Stimulated activated CD8-positive, alpha-beta memory T cell treated with anti-CD3 and anti-CD28 coated beads, Interleukin-4, amount 100 ng/mL, for 48 hours (primary cell): ENCODE results near the gene NPIPB8.
"Not testable (repeated sequence)": the region's sequence is repeated elsewhere in the genome, so short reads cannot be mapped to it uniquely, and the experiment has no call there.

Experiments
- DNase-seq: peaks from one replicate; pipeline ENCODE4 v3.0.0-alpha.2; 2020

Gene NPIPB8

DNA sequence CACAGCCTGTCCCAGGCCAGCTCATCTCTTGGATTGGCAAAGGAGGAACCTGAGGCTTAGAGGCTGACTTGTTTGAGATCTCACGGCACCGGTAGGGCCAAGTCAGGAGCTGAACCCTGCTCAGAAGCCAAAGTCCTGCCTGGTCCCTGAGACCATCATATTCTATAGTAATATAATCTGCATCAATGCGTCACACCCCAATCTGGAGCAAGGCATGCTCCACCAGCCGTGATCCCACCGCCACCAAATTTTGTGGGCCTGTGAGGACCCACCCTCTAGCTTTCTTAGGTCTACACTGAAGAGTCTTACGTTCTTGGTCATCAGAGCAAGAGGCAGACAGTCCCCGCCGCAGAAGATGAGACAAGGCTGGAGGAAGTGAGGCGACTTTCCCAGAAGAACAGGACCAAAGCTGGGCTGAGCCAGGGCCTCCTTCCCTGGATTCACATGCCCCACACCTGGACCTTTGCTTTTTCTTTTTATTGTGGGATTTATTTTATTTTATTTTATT is 30.7 kb upstream of the NPIPB8 start:
- DNase-seq: no peak

DNA sequence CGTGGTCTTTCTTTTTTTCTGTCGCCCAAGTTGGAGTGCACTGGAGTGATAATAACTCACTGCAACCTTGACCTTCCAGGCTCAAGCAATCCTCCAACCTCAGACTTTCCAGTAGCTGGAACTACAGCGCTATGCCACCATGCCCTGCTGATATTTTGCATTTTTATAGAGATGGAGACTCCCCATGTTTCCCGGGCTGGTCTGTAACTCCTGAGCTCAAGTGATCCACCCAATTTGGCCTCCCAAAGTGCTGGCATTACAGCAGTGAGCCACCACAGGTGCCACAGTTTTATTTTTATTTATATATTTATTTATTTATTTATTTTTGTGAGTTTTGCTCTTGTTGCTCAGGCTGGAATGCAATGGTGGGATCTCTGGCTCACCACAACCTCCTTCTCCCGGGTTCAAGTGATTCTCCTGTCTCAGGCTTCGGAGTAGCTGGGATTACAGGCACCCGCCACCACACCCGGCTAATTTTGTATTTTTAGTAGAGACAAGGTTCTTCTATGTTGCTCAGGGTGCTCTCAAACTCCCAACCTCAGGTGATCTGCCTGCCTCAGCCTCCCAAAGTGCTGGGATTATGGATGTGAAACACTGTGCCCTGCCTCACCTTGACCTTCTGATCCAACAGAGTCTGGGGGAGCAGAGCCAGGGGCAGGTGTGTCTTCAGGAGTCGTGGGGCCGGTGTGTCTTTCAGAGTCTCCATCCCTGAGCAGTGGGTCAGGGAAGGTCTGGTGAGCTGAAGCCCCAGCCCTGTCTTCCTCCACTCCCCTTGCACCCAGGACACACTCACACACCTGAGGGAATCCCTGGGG is 30.0 kb upstream of the NPIPB8 start:
- not testable (repeated sequence) for DNase-seq

DNA sequence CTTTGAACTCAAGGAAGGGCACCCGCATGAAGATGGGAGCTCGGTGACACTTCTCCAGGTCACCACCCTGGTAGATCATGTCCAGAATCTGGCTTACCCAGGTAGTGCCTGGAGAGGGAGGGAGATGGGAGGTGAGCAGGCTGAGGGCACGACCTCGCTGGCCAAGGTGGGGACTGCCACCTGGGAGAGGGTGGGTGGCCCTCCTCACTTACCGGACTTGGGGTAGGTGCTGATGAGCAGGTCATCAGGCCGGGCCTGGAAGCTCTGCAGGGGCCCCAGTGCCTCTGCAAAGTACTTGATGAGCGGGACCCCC is 29.4 kb upstream of the NPIPB8 start:
- DNase-seq: not testable (repeated sequence)

DNA sequence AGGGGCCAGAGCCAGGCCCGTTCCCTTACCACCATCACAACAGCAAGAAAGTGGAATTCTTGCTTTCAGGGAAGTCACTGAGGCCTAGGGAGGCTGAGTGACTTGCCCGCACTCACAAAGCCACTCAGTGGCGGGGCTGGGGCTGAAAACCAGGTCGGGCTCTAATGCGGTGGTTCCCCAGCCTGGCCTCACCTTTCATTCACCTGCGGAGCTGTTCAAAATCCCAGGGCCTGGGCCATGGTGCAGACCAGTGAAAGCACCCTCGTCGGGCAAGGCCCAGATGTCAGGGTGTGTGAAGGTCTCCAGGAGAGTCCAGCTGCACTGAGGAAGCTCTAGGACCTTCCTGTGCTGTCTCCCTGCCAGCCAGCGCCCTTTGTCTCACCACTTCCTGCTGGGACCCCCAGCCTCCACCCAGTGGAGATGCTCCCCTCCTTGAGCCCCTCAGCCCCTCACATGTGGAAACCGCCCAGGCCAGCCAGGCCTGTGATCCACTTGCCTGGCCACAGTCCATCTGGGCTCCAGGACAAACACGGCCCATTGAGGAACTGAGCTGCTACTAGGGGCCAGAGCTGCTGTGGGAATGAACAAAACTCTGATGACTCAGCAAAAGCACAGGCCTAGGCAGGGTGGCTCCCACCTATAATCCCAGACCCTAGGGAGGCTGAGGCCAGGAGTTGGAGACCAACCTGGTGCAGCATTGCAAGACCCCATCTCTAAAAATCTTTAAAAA is 28.8 kb upstream of the NPIPB8 start:
- not testable (repeated sequence) for DNase-seq

DNA sequence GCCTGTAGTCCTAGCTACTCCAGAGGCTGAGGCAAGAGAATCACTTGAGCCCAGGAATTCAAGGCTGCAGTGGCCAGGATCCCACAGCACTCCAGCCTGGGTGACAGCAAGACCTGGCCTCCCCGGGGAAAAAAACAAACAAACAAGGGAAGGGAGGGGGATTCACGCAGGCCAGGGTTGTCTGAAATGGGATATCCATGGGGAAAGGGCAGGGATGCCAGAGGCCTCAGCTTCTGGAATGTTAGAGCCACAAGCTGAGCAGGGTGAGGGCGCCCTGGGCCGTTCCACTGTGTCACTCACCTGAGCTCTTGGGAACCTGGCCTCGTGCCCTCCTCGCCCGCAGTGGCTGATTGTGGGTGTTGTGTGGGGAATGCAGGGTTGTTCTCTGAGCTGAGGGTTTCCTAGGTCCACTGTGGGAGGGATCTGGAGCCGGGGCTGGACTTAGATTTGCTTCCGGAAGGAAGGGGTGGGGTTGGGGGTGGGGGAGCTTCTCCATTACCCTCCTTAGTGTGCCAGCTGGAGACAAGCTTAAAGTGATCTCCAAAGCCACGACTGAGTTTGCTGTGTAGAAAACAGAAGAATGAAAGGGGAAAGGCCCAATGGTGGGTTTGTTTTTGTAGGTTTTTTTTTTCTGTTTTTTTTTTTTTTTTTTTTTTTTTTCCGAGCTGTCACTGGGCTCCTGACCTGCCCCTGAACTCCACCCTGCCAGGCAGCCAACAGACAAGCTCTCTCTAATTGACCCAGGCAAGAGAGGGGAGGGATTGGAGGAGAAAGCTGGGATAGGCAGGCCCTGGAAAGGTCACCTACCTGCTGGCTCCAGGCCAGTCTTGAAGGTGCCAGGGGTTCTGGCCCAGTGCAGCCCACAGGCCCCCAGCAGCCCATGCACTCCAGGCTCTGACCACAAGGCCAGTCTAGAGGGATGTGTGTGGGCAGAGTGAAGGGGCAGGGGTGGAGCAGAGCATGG is 28.0 kb upstream of the NPIPB8 start, which contains the start of gene SULT1A1:
TSS of gene SULT1A1 (minus strand) at position 414 of the 964 bp plus-strand sequence. CDS start 1,189 bp downstream, outside the sequence.
- no peak for DNase-seq

DNA sequence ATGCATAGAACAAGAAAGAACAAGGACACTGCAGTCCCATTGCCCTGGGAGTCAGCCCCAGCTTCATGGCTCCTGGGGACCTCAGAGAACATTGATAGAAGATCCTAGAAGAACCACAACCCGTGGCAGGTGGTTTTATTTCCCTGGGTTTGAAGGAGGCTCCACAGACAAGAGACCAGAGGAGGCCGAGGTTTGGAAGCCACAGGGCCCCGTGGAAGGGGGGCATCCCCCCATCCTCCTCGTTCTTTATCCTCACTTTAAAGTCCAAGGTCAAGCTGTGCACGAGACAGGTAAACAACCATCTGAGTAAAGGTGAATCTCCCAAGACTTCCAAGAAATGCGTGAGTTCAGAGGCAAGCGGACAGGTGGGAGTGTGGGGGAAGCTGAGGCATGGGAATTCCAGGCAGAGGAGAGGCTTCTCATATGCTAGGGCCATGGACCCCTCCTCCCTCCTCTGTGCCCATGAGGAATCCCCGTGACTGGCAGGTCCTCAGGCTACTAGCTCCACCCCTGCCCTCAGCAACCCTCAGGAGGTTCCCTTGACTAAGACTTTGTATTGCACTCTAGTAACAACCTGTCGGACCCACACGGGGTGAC is 27.2 kb upstream of the NPIPB8 start:
- DNase-seq: no peak

DNA sequence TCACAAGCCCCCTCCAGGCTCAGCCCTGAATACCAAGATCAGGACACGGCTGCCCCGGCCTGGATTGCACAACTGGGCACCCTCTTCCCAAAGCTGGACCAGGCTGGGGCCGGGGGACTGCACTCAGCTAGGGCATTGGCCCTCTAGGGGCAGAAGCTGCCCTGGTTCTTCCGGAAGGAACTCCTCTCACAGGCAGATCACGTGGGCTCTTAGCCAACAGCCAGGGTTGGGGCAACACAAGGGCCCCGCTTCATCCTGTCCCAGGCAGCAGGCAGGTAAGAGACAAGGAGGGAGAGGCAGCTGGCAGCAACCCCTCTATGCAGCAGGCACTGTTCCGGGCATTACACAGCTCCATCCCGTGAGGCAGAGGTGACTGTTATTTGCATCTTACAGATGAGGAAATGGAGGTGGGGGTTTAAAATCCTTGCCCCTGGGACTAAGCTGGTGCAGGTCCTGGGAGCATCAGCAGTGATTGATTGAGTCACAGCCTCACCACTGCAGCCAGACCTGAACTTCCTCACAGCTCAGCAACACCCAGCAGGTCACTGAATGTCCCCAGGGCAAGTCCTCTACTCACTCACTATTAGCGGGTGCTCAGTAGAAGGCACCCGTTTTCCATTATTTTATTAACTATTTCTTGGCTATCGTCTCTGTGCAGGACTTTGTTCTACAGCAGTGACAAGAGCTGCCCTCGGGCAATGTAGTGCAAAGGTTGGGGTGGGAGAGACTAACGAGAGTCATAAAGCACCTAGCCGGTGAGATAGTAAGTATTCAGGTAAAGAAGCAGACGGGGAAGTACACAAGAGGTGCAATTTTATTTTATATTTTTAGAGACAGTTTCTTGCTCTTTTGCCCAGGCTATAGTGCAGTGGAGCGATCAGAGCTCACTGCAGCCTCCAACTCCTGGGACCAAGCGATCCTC is 25.2 kb upstream of the NPIPB8 start:
- DNase-seq: not testable (repeated sequence)

DNA sequence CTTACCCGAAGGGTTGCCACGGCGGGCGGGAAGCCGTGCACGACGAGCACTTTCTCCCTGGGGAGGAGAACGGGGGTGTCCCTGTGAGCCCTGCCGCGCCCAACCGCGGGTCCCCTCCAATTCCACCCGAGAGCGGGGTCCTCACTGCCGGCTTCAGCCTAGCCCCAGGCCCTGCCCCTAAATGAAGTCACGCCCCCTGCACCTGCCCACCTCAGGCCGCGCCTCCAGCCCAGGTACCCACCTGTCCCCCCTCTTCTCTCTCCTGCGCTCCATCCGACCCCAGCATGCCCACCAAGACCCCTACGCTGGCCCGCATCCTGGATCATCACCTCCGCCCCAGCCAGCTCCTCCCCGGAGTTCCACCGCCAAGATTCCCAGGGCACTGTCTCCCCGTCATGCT is 24.0 kb upstream of the NPIPB8 start:
- not testable (repeated sequence) for DNase-seq

DNA sequence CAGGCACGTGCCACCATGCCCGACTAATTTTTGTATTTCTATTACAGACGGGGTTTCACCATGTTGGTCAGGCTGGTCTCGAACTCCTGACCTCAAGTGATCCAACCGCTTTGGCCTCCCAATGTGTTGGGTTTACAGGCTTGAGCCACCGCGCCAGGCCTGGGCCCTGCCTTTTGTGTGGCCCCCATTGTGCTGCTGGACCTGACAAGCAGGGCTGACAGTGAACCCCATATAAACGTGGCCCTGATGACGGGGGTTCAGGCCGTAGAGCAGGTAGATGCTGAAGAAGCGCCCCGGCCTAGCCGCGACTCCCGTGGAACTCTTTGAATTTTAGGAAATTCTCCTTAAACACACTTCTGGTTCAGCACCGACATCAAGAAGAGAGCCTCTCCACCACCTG is 23.3 kb upstream of the NPIPB8 start:
- not testable (repeated sequence) for DNase-seq

DNA sequence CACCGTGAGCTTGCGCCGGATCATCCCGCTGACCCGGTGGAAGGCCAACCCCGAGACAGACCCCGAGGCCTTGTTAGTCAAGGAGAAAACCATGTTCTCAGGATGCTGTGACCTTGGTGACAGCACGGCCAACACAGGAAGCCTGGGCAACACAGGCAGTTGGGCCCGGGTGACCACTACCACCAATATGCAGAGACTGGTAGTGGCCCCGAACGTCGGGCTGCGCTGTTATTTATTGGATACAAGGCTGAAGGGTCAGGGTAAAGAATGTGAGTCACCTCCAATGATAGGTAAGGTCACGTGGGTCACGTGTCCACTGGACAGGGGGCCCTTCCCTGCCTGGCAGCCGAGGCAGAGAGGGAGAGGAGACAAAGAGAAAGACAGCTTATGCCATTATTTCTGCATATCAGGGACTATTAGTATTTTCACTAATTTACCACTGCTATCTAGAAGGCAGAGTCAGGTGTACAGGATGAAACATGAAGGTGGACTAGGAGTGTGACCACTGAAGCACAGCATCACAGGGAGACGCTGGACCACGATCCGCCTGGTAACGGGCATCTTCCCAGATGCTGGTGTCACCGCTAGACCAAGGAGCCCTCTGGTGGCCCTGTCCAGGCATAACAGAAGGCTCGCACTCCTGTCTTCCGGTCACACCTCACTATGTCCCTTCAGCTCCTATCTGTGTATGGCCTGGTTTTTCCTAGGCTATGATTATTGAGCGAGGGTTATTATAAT is 22.2 kb upstream of the NPIPB8 start:
- peak; percentile 46 for DNase-seq

DNA sequence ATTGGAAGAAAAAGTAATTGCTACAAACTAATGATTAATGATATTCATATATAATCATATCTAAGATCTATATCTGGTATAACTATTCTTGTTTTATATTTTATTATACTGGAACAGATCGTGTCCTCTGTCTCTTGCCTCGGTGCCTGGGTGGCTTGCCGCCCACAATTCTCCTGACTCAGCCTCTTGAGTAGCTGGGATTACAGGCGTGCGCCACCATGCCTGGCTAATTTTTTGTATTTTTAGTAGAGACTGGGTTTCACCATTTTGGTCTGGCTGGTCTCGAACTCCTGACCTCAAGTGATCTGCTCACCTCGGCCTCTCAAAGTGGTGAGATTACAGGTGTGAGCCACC is 21.7 kb upstream of the NPIPB8 start:
- not testable (repeated sequence) for DNase-seq

DNA sequence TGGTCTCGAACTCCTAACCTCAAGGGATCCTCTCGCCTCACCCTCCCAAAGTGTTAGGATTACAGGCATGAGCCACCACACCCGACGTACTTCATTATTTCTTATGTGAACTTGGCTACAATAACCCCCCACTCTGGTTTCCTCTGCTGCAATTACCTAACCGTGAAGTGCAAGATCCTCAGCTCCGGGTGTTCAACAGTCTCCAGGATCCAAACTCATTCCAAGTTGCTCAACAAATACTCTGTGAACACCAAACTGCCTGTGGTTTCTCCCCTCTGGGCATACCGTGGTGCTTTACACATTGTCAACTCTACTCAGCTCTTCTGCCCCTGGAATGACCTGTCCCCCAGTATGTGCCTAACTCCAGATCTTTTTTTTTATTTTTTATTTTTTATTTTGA is 21.2 kb upstream of the NPIPB8 start:
- no peak for DNase-seq

DNA sequence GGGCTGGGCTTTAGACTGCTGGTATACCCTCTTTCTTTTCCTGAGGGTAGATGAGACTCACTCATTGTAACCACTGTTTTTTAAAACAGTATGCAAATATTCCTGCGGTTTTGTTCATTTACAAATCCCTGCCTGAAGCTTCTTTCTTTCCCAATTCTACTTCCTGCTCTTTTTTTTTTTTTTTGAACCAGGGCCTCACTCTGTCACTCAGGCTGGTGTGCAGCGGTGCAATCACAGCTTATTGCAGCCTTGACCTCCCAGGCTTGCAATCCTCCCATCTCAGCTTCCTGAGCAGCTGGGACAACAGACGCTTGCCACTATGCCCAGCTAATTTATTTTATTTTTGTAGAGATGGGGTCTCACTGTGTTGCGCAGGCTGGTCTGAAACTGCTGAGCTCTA is 20.0 kb upstream of the NPIPB8 start:
- DNase-seq: no peak

DNA sequence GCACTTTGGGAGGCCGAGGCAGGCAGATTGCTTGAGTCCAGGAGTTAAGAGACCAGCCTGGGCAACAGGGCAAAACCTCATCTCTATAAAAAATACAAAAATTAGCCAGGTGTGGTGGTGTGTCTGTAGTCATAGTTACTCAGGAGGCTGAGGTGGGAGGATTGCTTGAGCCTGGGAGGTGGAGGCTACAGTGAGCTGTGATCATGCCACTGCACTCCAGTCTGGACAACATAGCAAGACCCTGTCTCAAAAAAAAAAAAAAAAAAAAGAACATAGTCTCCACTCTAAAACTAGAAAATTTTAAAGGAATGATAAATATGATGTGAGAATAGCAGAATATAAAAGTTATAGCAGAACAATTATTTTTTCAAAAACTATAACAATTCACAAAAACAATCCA is 17.5 kb upstream of the NPIPB8 start:
- DNase-seq: not testable (repeated sequence)

DNA sequence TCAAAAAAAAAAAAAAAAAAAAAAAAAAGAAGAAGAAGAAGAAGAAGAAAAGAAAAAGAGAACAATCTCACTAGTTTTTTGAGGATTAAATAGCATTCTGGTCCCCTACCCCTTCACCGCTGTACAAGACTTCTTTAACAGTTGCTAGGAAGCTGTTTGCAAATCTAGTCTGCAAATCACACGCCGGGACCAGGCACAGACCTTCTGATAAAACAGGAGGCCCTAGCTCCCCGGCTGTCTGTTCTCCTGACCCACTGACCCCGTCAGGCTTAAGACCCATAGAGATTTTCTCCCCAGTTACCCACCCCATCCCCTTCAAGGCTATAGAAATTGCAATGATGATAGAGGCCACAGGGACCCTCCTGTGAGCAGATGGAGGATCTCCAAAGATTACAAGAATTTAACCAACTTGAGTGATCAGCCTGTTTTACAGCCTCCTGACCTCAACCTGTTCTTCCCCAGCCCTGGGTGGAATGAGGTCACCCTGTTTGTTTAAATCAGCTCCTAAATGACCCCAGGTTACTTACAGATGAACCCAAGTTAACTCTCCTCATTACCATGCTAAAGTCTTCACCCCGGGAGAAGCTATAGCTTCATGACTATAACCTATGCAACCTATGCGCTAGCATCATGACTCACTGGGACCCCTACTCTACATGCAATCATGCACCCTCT is 16.2 kb upstream of the NPIPB8 start:
- no peak for DNase-seq

DNA sequence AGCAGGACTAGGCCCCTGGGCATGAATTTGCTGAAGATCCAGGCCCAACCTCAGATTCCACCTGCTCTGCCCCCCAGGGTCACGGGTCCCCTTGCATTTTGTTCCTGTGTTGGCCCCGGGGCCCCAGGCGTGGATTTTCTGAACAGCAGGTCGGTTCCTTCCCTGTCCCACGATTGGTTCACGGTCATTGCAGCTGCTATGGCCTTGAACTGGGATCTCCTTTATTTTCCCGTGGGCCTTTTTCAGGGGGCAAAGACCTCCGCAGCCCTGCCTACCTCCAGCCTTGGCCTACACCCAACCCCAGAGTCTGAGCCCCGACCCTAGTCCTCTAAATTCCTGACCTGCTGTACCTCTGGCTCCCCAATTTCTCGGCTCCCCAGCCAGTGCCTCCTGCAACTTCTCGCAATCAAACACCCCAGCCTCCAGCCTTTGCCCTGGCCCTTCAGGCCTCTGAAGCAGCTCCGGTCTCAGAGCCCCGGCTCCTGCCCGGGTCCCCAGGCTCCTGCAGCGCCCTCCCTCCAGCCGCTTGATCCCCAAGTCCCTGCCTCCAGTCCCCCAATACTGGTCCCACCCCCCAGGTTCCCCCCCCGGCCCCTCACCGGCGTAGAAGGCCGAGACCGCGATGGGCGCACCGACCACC is 15.2 kb upstream of the NPIPB8 start:
- not testable (repeated sequence) for DNase-seq

DNA sequence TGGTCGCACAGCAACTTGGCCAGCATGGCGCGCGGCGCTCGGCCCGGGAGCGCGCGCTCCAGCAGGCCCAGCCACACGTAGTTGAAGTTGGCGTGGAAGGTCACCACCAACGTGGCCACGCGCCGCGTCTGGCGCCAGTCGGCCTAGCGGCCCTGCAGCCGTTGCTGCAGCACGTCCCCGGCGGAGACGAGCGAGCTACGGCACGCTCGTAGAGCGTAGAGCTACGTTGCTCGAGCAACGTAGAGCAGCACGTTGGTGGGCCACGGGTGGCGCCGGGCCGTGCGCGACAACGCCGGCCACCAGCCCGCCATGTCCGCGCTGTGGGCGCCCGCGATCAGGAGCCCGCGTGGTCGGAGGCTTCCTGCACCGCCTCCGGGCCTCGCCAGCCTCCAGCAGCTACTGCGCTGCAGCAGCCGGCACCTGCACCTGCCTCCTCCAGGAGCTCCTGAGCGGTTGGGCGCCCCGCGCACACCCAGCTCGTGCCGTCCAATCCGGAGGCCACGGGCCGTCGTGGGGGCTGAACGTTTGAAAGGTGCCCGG is 14.6 kb upstream of the NPIPB8 start:
- DNase-seq: peak; percentile 79

DNA sequence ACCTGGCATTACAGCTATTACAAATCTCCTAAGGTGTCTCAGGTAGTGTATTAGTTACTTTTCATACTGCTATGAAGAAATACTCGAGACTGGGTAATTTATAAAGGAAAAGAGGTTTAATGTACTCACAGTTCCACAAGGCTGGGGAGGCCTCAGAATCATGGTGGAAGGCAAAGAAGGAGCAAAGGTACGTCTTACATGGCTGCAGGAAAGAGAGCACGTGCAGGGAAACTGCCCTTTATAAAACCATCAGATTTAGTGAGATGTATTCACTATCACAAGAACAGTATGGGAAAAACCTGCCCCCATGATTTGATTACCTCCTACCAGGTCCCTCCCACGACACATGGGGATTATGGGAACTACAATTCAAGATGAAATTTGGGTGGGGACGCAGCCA is 7.0 kb upstream of the NPIPB8 start:
- not testable (repeated sequence) for DNase-seq
